WTC11 (cell line): ENCODE data around the gene SMYD3.

Source experiments
- IRF1 ChIP-seq: sonication (generic); formaldehyde crosslinking; IDR thresholded peaks from 2 replicates; pipeline ENCODE4 v1.8.0; 2023; ENCODE audit warnings: missing genetic modification reagents
- MAX ChIP-seq: sonication (generic); formaldehyde crosslinking; IDR thresholded peaks from 2 replicates; pipeline ENCODE4 v1.8.0; 2022; ENCODE audit warnings: mild to moderate bottlenecking, missing genetic modification reagents

GRCh38 chr1:245773344-245773743, 733.7 kb downstream of the SMYD3 start:
- TF ChIP-seq MAX (no peak), IRF1 (CRISPR knock-in tag) (no peak)
